Right lobe of liver (tissue), 4 donors: ENCODE results near the gene RANBP3.

Experiments
- CTCF ChIP-seq, 4 donors: fragments of 200-600 bp in 3 of 4; fragments of 450-650 bp in 1 of 4; IDR thresholded peaks; one replicate each; pipeline versions ENCODE4 v1.5.1 to v1.8.0; 2016 to 2022; ENCODE audit warnings: antibody characterized with exemption in 4 of 4, mild to moderate bottlenecking in 2 of 4
- POLR2A ChIP-seq: fragments of 450-650 bp; IDR thresholded peaks from one replicate; pipeline ENCODE4 v1.6.1; 2017; ENCODE audit warnings: antibody characterized with exemption, mild to moderate bottlenecking
- donor health status: DM: no; HTN: no; CAD: no.
- donor health status: DM: no; HTN: no; CAD: no.
- donor health status: DM: no; HTN: yes; CAD: no.

- TF ChIP-seq POLR2A (no peak), CTCF (IDR thresholded peaks at IDR 0.05) (no peak)
Measured at GRCh38 chr19:6011794-6012193, 33.9 kb upstream of the RANBP3 start.
